Measurements from ENCODE around the gene DSN1.

DNA sequence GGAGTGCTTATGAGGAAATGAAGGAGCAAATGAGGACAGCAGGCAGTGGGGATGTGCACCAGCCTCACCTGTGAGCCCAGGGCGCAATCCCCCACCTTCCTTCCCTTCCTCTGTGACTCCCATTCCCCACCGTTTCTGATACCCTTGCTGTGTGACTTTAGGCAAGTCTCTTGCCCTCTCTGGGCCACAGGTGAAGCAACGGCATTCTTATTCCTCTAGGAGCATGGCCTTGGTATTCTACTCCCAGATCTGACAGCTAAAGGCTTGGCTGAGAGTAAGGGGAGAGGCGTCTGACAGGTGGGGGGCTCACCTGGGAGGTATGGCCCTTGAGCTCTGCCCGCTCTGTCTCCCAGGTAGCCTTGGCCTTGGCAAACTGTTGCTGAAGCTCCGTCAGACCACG, 30.9 kb upstream of the DSN1 start:
- TF ChIP-seq CTCF (IDR thresholded peaks at IDR 0.05), result no peak
- TF ChIP-seq POLR2A (IDR thresholded peaks at IDR 0.05), result no peak
